T-helper 17 cell (primary cell): ENCODE data around the gene OR4D1. TPM values are rescaled to one million over a fixed set of nuclear protein-coding genes. Genes with fewer than 3 reads are reported as not detected.

Experiments
- total RNA-seq, 4 donors: library from RNA in 2 of 4; stranded (reverse) in 2 of 4; gene quantifications; one replicate each; pipeline ENCODE4 v1.2.3 and lab custom pipeline; 2022 to 2026

Gene OR4D1
- total RNA-seq, 2 donors from 2014 or later, result 1.0 to 1.2 TPM

Other genes with a start within 250 kb of the OR4D1 start
- gene CUEDC1, start 193.0 kb upstream of the OR4D1 start, total RNA-seq, result under 1 TPM; 0.21 to 0.82 TPM
- gene VEZF1, start 160.1 kb upstream of the OR4D1 start, total RNA-seq, result 10 to 100 TPM; 41.7 to 48.7 TPM
- gene SRSF1, start 141.1 kb upstream of the OR4D1 start, total RNA-seq, result 100 to 1,000 TPM in 1 of 2 donors, 10 to 100 TPM in 1; 94.9 to 107 TPM
- gene DYNLL2, start 65.0 kb upstream of the OR4D1 start, total RNA-seq, result 10 to 100 TPM; 41.0 to 44.1 TPM
- not detected for gene OR4D2, start 18.6 kb downstream of the OR4D1 start, total RNA-seq
- not detected for gene EPX, start 44.3 kb downstream of the OR4D1 start, total RNA-seq
- gene MKS1, start 70.9 kb downstream of the OR4D1 start, total RNA-seq, result 1 to 10 TPM; 7.6 to 7.7 TPM
- under 1 TPM in 1 of 2 donors, not detected in 1; 0.44 TPM for gene LPO, start 90.2 kb downstream of the OR4D1 start, total RNA-seq
- under 1 TPM in 1 of 2 donors, not detected in 1; 0.07 TPM for gene MPO, start 132.6 kb downstream of the OR4D1 start, total RNA-seq
- gene TSPOAP1, start 180.4 kb downstream of the OR4D1 start, total RNA-seq, result 10 to 100 TPM; 30.5 to 32.8 TPM
- gene SUPT4H1, start 203.8 kb downstream of the OR4D1 start, total RNA-seq, result 10 to 100 TPM; 41.3 to 50.6 TPM